CD4-positive, alpha-beta T cell treated with Interleukin-10 for 1 hour (primary cell): ENCODE measurements around the gene CADM1.

ENCODE experiments used
- DNase-seq: peaks from one replicate; pipeline ENCODE4 v3.0.0-alpha.2; 2020

CADM1 gene

GRCh38 chr11:115504276-115505158 is at the start of gene CADM1:
TSS of gene CADM1 (minus strand) at chr11:115504415.
- peak; percentile 88 for DNase-seq

GRCh38 chr11:115552773-115553438 is 48.7 kb upstream of the CADM1 start:
- no peak for DNase-seq

GRCh38 chr11:115552151-115552772 is 48.0 kb upstream of the CADM1 start:
- no peak for DNase-seq

GRCh38 chr11:115550291-115551059 is 46.3 kb upstream of the CADM1 start:
- no peak for DNase-seq

GRCh38 chr11:115548878-115549528 is 44.8 kb upstream of the CADM1 start:
- no peak for DNase-seq

- DNase-seq, result no peak
Observed at GRCh38 chr11:115545581-115546210, 41.5 kb upstream of the CADM1 start.

GRCh38 chr11:115544422-115544948 is 40.3 kb upstream of the CADM1 start:
- no peak for DNase-seq

- DNase-seq, result no peak
Observed at GRCh38 chr11:115541518-115541917, 37.3 kb upstream of the CADM1 start.

- no peak for DNase-seq
Observed at GRCh38 chr11:115539844-115540243, 35.6 kb upstream of the CADM1 start.

GRCh38 chr11:115535781-115536180 is 31.6 kb upstream of the CADM1 start:
- DNase-seq, result no peak

- no peak for DNase-seq
Observed at GRCh38 chr11:115530752-115531151, 26.5 kb upstream of the CADM1 start.

- DNase-seq, result no peak
Observed at GRCh38 chr11:115528225-115528624, 24.0 kb upstream of the CADM1 start.

GRCh38 chr11:115527534-115528125 is 23.4 kb upstream of the CADM1 start:
- no peak for DNase-seq

- DNase-seq, result no peak
Observed at GRCh38 chr11:115525531-115526006, 21.4 kb upstream of the CADM1 start.

- DNase-seq, result no peak
Observed at GRCh38 chr11:115524572-115524971, 20.4 kb upstream of the CADM1 start.

GRCh38 chr11:115523727-115524399 is 19.6 kb upstream of the CADM1 start:
- DNase-seq, result no peak

GRCh38 chr11:115522302-115522701 is 18.1 kb upstream of the CADM1 start:
- DNase-seq, result no peak

GRCh38 chr11:115521825-115522224 is 17.6 kb upstream of the CADM1 start:
- DNase-seq, result no peak

GRCh38 chr11:115518983-115519628 is 14.9 kb upstream of the CADM1 start:
- no peak for DNase-seq
